ENCODE data around the gene KLHL30.

The KLHL30 gene

DNA sequence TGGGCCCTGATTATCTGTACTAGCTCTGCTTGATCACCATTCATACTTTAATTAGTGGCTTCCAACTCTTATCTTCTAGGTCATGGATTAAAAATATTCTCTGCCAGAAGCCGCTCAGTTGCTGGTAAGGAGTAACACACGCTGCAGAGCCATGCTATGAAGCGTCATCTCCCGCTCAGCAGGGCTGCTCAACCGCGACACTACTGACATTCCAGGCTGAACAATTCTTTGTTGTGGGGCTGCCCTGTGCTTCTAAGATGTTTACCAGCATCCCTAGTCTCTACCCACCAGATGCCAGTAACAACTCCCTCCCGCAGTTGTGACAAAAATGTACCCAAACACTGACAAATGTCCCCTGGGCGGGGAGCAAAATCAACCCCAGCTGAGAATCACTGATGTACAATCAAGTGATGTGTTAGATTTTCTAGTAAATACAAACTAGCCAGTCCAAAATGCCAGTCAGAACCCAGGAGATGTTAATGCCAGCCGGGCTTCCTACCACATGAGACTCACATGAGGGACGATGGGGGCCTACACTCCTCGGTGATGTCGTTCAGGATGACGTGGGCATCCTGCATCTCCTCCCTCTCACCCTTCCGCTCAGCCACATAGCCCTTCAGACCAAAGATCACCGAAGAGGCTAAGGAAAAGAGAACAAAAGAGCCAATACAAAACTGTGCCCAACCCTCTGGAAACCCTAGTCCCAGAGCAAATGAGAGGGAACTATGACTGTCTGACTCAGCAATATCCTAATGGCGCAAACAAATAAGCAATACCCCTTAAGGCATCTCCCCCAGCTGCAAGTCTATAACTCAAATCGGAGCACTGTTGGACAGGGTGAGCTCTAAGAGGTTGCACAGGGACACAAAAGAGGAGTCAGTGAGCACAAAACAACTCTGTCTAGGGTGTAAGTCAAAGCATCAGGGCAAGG, 49.4 kb downstream of the KLHL30 start:
- DNase-seq = no peak

GRCh38 chr2:238190445-238190844, 52.0 kb downstream of the KLHL30 start:
- DNase-seq = no peak
